G401.6 (cell line): ENCODE results near the gene RIPOR2.
"Not testable (repeated sequence)": the region's sequence is repeated elsewhere in the genome, so short reads cannot be mapped to it uniquely, and the experiment has no call there.

ENCODE experiments used
- FAIRE-seq: peaks from 2 replicates; lab custom pipeline; 2012; peaks lifted over from hg19 to GRCh38; lab: Jason Lieb, UNC

The RIPOR2 gene

GRCh38 chr6:24925661-24926060 lies 10.1 kb downstream of the RIPOR2 start:
- no peak for FAIRE-seq

GRCh38 chr6:24924580-24925356 lies 11.0 kb downstream of the RIPOR2 start:
- FAIRE-seq: no peak

GRCh38 chr6:24923885-24924401 lies 11.8 kb downstream of the RIPOR2 start:
- no peak for FAIRE-seq

GRCh38 chr6:24922814-24923213 lies 12.9 kb downstream of the RIPOR2 start:
- FAIRE-seq: no peak

GRCh38 chr6:24922170-24922569 lies 13.6 kb downstream of the RIPOR2 start:
- no peak for FAIRE-seq

GRCh38 chr6:24920136-24920535 lies 15.6 kb downstream of the RIPOR2 start:
- FAIRE-seq: no peak

GRCh38 chr6:24919056-24919892 lies 16.5 kb downstream of the RIPOR2 start:
- FAIRE-seq: no peak

- no peak for FAIRE-seq
These were observed 17.1 kb downstream of the RIPOR2 start for GRCh38 chr6:24918641-24919055.

GRCh38 chr6:24916496-24916895 lies 19.3 kb downstream of the RIPOR2 start:
- no peak for FAIRE-seq

GRCh38 chr6:24915641-24916040 lies 20.1 kb downstream of the RIPOR2 start:
- no peak for FAIRE-seq

- FAIRE-seq: not testable (repeated sequence)
These were observed 21.7 kb downstream of the RIPOR2 start for GRCh38 chr6:24914082-24914481.

GRCh38 chr6:24911796-24912382 lies 23.9 kb downstream of the RIPOR2 start:
- FAIRE-seq: no peak

- FAIRE-seq: no peak
These were observed 24.6 kb downstream of the RIPOR2 start for GRCh38 chr6:24910961-24911725.

- no peak for FAIRE-seq
These were observed 25.3 kb downstream of the RIPOR2 start for GRCh38 chr6:24910331-24910960.

- FAIRE-seq: no peak
These were observed 26.2 kb downstream of the RIPOR2 start for GRCh38 chr6:24909241-24910216.

- no peak for FAIRE-seq
These were observed 27.1 kb downstream of the RIPOR2 start for GRCh38 chr6:24908650-24909035.

GRCh38 chr6:24907919-24908649 lies 27.7 kb downstream of the RIPOR2 start:
- no peak for FAIRE-seq

- FAIRE-seq: no peak
These were observed 29.4 kb downstream of the RIPOR2 start for GRCh38 chr6:24906314-24906713.

- FAIRE-seq: no peak
These were observed 30.3 kb downstream of the RIPOR2 start for GRCh38 chr6:24905483-24905882.

- FAIRE-seq: no peak
These were observed 32.1 kb downstream of the RIPOR2 start for GRCh38 chr6:24903681-24904080.
